C4-2B (cell line): ENCODE data around the gene DHRS3.

Source experiments
- ZFX ChIP-seq: fragments of 450-650 bp; IDR thresholded peaks from 2 replicates; pipeline ENCODE4 v1.6.1; 2017
- TF ChIP-seq, protein P1 (sequence below): fragments of 450-650 bp; conservative IDR thresholded peaks from 2 replicates; pipeline ENCODE4 v1.5.1; 2017; ENCODE audit warnings: mild to moderate bottlenecking

GRCh38 chr1:12521096-12521495 lies 96.9 kb downstream of the DHRS3 start:
- TF ChIP-seq, protein P1, sequence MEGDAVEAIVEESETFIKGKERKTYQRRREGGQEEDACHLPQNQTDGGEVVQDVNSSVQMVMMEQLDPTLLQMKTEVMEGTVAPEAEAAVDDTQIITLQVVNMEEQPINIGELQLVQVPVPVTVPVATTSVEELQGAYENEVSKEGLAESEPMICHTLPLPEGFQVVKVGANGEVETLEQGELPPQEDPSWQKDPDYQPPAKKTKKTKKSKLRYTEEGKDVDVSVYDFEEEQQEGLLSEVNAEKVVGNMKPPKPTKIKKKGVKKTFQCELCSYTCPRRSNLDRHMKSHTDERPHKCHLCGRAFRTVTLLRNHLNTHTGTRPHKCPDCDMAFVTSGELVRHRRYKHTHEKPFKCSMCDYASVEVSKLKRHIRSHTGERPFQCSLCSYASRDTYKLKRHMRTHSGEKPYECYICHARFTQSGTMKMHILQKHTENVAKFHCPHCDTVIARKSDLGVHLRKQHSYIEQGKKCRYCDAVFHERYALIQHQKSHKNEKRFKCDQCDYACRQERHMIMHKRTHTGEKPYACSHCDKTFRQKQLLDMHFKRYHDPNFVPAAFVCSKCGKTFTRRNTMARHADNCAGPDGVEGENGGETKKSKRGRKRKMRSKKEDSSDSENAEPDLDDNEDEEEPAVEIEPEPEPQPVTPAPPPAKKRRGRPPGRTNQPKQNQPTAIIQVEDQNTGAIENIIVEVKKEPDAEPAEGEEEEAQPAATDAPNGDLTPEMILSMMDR: no peak
- TF ChIP-seq ZFX: no peak
